GM23248 (cell line): Measurements from ENCODE around the gene CIDEB. TPM values are rescaled to one million over a fixed set of nuclear protein-coding genes. Genes with fewer than 3 reads are reported as not detected.

Experiments
- DNase-seq: peaks from one replicate; pipeline ENCODE4 v3.0.0-alpha.2; 2015
- H2AFZ ChIP-seq: fragments of 200-600 bp; sonication (generic); 2 replicates; pipeline ENCODE4 v1.6.1; 2016; ENCODE audit warnings: antibody characterized with exemption
- H3F3A ChIP-seq: fragments of 200-600 bp; sonication (generic); 2 replicates; pipeline ENCODE4 v1.6.1; 2016; ENCODE audit warnings: mild to moderate bottlenecking, antibody characterized with exemption, mixed run types; ENCODE audit not compliant: insufficient read depth
- H3K27ac ChIP-seq: fragments of 200-600 bp; sonication (generic); 2 replicates; pipeline ENCODE4 v1.5.1; 2016; ENCODE audit warnings: mild to moderate bottlenecking
- H3K27me3 ChIP-seq: fragments of 200-600 bp; sonication (generic); replicated peaks from 2 replicates; pipeline ENCODE4 v1.6.1; 2016; ENCODE audit warnings: mild to moderate bottlenecking; ENCODE audit not compliant: insufficient read depth
- H3K36me3 ChIP-seq: fragments of 200-600 bp; sonication (generic); 2 replicates; pipeline ENCODE4 v1.6.1; 2016; ENCODE audit warnings: low read depth, mild to moderate bottlenecking
- H3K4me1 ChIP-seq: fragments of 200-600 bp; sonication (generic); 2 replicates; pipeline ENCODE4 v1.6.1; 2016; ENCODE audit warnings: mild to moderate bottlenecking; ENCODE audit not compliant: insufficient read depth
- H3K4me2 ChIP-seq: fragments of 200-600 bp; sonication (generic); one replicate; pipeline ENCODE4 v1.6.1; 2016; ENCODE audit warnings: mild to moderate bottlenecking; ENCODE audit not compliant: unreplicated experiment
- H3K4me3 ChIP-seq: fragments of 200-600 bp; sonication (generic); 2 replicates; pipeline ENCODE4 v1.5.1; 2016; ENCODE audit warnings: mild to moderate bottlenecking
- H3K79me2 ChIP-seq: fragments of 200-600 bp; sonication (generic); 2 replicates; pipeline ENCODE4 v1.6.1; 2016; ENCODE audit warnings: mild to moderate bottlenecking; ENCODE audit not compliant: insufficient read depth
- H3K9ac ChIP-seq: fragments of 200-600 bp; sonication (generic); 2 replicates; pipeline ENCODE4 v1.6.1; 2016; ENCODE audit warnings: mild to moderate bottlenecking
- H3K9me2 ChIP-seq: fragments of 200-600 bp; sonication (generic); 2 replicates; pipeline ENCODE4 v1.6.1; 2016; ENCODE audit warnings: mixed run types, mild to moderate bottlenecking, moderate library complexity; ENCODE audit not compliant: insufficient read depth
- H3K9me3 ChIP-seq: fragments of 200-600 bp; sonication (generic); one replicate; pipeline ENCODE4 v1.6.1; 2017; ENCODE audit warnings: low read depth
- H4K20me1 ChIP-seq: fragments of 200-600 bp; sonication (generic); 2 replicates; pipeline ENCODE4 v1.6.0; 2016; ENCODE audit not compliant: insufficient read depth
- EZH2 ChIP-seq: fragments of 200-600 bp; sonication (generic); IDR thresholded peaks from 2 replicates; pipeline ENCODE4 v1.6.1; 2018; ENCODE audit warnings: antibody characterized with exemption, mild to moderate bottlenecking; ENCODE audit not compliant: insufficient read depth, poor library complexity, severe bottlenecking
- EZH2phosphoT487 ChIP-seq: fragments of 200-600 bp; sonication (generic); IDR thresholded peaks from 2 replicates; pipeline ENCODE4 v1.6.1; 2018; ENCODE audit warnings: antibody characterized with exemption, moderate library complexity, mild to moderate bottlenecking, low read depth; ENCODE audit not compliant: insufficient read depth
- WGBS, 2 experiments: methylation state at CpG; one replicate each; pipeline ENCODE4 v1.1.6; 2015 to 2017; ENCODE audit warnings: low lambda C conversion rate in 2 of 2, low coverage in 1 of 2; ENCODE audit errors: missing lambda C conversion rate in 2 of 2; 5-methylcytosine and 5-hydroxymethylcytosine counted together
- in situ Hi-C: fragments of 300-500 bp; cut with MboI; formaldehyde crosslinking; loops from 2 replicates; pipeline ENCODE4 v1.15.0; 2020
- polyA plus RNA-seq: library from polyadenylated mRNA; unstranded; fragments of >200 nt; fragmentation: Nextera tagmentation; extraction: Ambion mirVana; gene quantifications from 2 replicates; pipeline ENCODE4 v1.2.1, GENCODE V29; 2016
- total RNA-seq: library from RNA; depleted of rRNA; stranded (reverse); fragments of >200 nt; shearing (Covaris generic); gene quantifications from 2 replicates; pipeline ENCODE4 v1.2.3, GENCODE V29; 2014

The CIDEB gene
- total and polyA plus RNA-seq, 2 experiments from 2014 or later, result 1.2 to 2.1 TPM

DNA sequence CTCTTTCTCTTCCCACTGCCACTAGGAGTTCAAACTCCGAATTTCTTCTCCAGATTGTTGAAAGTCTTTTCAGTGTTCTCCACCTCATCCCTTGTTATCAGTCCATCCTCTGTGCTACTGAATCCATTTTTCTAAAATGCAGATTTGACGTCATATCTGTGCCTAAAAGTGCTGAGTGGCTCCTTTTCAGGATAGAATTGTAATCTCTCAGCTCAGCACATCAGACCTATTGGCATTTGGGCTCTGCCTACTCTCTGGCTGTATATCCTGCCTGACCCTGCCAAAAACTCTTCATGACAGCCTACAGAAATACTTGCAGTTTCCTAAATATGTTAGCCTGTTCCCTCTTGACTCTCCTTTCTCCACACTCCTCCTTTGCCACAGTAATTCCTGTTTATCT lies 35.3 kb downstream of the CIDEB start:
- H3K4me2 ChIP-seq, result no peak overlapping the region
- no peak overlapping the region for H3K4me3 ChIP-seq
- no peaks in the 10 kb centered on the region for H3K36me3 ChIP-seq
- 96% methylated on average over 2 of the region's 2 CpGs for WGBS, 2 experiments
- H3K27ac ChIP-seq, result no peak overlapping the region
- H3K9me3 ChIP-seq, result no peaks in the 10 kb centered on the region
- no peaks in the 10 kb centered on the region for H3F3A ChIP-seq
- peaks cover 3% of the 10 kb centered on the region; the same call in 1 of the 2 replicates for H3K4me1 ChIP-seq
- no peaks in the 10 kb centered on the region for H4K20me1 ChIP-seq
- H3K27me3 ChIP-seq, result no peaks in the 10 kb centered on the region
- no peak overlapping the region for H2AFZ ChIP-seq
- no peaks in the 10 kb centered on the region for H3K9me2 ChIP-seq
- TF ChIP-seq EZH2, result no peak
- no peak for TF ChIP-seq EZH2phosphoT487
- in situ Hi-C loops, result no loop called here
- no peak for DNase-seq
- no peak overlapping the region for H3K9ac ChIP-seq
- peaks cover 5% of the 10 kb centered on the region; the same call in 1 of the 2 replicates for H3K79me2 ChIP-seq

DNA sequence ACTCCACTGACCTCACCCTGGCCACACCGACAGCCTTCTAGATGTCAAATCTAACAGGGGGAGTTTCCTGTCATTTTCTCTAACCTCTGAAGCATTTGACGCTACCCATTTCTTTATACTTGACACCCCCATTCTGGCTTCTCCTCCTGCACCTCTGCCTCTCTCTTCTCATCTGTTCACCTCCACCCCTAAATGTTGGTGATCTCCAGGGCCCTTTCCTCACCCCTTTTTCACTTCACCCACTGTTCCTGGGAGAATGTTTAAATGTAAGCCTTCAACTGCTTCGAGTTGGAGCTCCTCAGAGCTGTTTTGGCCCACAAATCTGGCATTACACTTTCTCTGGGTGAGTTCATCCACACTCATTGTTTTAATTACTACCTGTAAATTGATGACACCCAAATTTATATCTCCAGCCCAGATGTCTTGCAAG lies 35.9 kb downstream of the CIDEB start:
- Histone ChIP-seq H3K9ac (peak overlapping the region; percentile 98), H3K9me3 (no peaks in the 10 kb centered on the region), H3K4me3 (peak overlapping the region; percentile 88), H3K79me2 (peaks cover 5% of the 10 kb centered on the region; the same call in 1 of the 2 replicates), H3K36me3 (no peaks in the 10 kb centered on the region), H3K27me3 (no peaks in the 10 kb centered on the region), H3K9me2 (no peaks in the 10 kb centered on the region), H4K20me1 (no peaks in the 10 kb centered on the region), H3F3A (no peaks in the 10 kb centered on the region), H3K4me2 (peak overlapping the region; percentile 87), H2AFZ (peak overlapping the region; percentile 92), H3K4me1 (peaks cover 3% of the 10 kb centered on the region; the same call in 1 of the 2 replicates), H3K27ac (no peak overlapping the region)
- no peak for DNase-seq
- TF ChIP-seq EZH2phosphoT487 (no peak), EZH2 (no peak)
- in situ Hi-C loops, result no loop called here
- 3 to 5% methylated on average over 3 of the region's 3 CpGs for WGBS, 2 experiments

DNA sequence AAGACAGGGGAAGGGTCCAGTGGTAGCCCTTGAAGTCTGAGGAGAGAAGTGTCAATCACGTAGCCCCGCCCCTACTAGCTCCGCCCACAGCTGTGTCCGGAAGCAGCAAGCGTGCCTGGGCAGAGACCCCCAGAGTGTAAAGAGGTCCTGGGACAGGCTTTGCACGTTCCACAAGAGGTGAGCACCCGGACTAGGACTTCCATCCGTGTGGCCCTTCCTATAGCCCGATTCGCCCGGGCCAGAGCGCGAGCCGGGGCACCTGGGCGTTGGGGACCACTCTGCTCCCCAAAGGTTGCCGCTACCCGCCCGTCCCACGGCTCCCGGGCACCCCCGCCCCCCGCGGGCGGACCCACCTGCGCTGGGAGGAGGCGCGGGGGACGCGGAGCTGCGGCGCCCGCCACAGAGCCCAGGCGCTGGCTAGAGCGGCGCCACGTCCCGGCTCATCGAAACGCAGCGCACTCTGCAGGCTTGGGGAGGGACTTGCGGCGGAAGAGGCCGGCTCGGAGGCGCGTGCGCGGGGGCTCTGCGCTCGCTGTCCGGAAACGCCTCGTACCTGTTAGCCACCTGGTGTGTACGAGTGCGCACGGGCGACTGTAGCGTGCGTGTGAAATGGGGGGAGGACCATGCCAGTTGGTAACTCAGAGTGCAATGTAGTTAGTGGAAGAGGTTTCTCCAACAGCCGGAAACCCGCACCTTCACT lies 36.5 kb downstream of the CIDEB start, which contains the start of gene RABGGTA:
TSS of gene RABGGTA (minus strand) at position 464 of the 700 bp plus-strand sequence. CDS start 482 bp downstream, outside the sequence.
- H3K36me3 ChIP-seq, result no peaks in the 10 kb centered on the region
- TF ChIP-seq EZH2 (no peak), EZH2phosphoT487 (no peak)
- peaks cover 3% of the 10 kb centered on the region; the same call in 1 of the 2 replicates for H3K4me1 ChIP-seq
- peak within 1 kb of the TSS; percentile 92 for H2AFZ ChIP-seq
- H3F3A ChIP-seq, result no peaks in the 10 kb centered on the region
- peaks cover 5% of the 10 kb centered on the region; the same call in 1 of the 2 replicates for H3K79me2 ChIP-seq
- peak within 1 kb of the TSS; percentile 82 for H3K27ac ChIP-seq
- H3K9ac ChIP-seq, result peak within 1 kb of the TSS; percentile 98
- H4K20me1 ChIP-seq, result no peaks in the 10 kb centered on the region
- DNase-seq, result peak; percentile 93
- H3K9me2 ChIP-seq, result no peaks in the 10 kb centered on the region
- H3K4me3 ChIP-seq, result peak within 1 kb of the TSS; percentile 88
- in situ Hi-C loops, result no loop called here
- H3K27me3 ChIP-seq, result no peaks in the 10 kb centered on the region
- peak within 1 kb of the TSS; percentile 87 for H3K4me2 ChIP-seq
- WGBS, 2 experiments, result 1% methylated on average over 42 to 61 of the region's 61 CpGs
- no peaks in the 10 kb centered on the region for H3K9me3 ChIP-seq

DNA sequence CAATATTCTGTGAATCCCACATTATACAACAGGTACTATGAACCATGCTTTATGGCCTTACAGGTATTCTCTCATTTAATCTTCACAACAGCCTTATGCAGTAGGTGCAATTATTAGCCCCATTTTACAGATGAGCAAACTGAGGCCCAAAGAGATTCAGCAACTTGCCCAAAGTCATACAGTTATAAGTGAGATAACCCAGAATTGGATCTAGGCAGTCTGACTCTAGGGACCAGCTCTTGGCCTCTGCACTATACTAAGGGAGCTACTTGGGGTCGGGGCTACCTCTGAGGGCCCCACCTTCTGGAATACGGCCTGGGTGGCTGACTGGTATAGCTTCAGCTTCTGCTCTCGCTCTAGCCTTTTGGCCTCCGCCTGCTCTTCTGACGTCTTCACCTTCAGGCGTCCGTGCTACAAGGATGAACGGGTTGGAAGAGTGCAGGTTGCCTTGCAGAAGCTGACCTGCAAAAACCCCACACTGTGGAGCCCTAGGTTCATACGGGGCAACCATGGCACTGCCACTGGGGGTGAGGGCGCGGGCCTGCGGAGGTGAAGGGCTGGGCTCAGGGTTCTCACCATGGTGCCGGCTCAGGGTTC lies 37.1 kb downstream of the CIDEB start:
- H3K9me3 ChIP-seq, result no peaks in the 10 kb centered on the region
- in situ Hi-C loops, result no loop called here
- H3K9me2 ChIP-seq, result no peaks in the 10 kb centered on the region
- WGBS, 2 experiments, result 11 to 12% methylated on average over 13 of the region's 13 CpGs
- peak overlapping the region; percentile 98 for H3K9ac ChIP-seq
- H3K27me3 ChIP-seq, result no peaks in the 10 kb centered on the region
- H3K27ac ChIP-seq, result no peak overlapping the region
- peak overlapping the region; percentile 87 for H3K4me2 ChIP-seq
- no peaks in the 10 kb centered on the region for H3F3A ChIP-seq
- peak; percentile 55 for DNase-seq
- no peaks in the 10 kb centered on the region for H3K36me3 ChIP-seq
- no peaks in the 10 kb centered on the region for H4K20me1 ChIP-seq
- peaks cover 3% of the 10 kb centered on the region; the same call in 1 of the 2 replicates for H3K4me1 ChIP-seq
- TF ChIP-seq EZH2phosphoT487, result no peak
- TF ChIP-seq EZH2, result no peak
- H2AFZ ChIP-seq, result peak overlapping the region; percentile 92
- peaks cover 5% of the 10 kb centered on the region; the same call in 1 of the 2 replicates for H3K79me2 ChIP-seq
- H3K4me3 ChIP-seq, result peak overlapping the region; percentile 88
